Testis (tissue), 3 donors: ENCODE measurements around the gene TENM4. TPM values are rescaled to one million over a fixed set of nuclear protein-coding genes. Genes with fewer than 3 reads are reported as not detected.

Experiments
- DNase-seq: peaks from one replicate; pipeline ENCODE4 v3.0.0-alpha.2; 2019
- H3K27ac ChIP-seq, 2 donors: fragments of 200-600 bp; sonication (generic); one replicate each; pipeline ENCODE4 v1.5.1; 2019
- H3K27me3 ChIP-seq: fragments of 200-600 bp; sonication (generic); one replicate; pipeline ENCODE4 v1.5.1; 2019
- H3K36me3 ChIP-seq: fragments of 200-600 bp; sonication (generic); one replicate; pipeline ENCODE4 v1.5.1; 2017; ENCODE audit warnings: low read depth; ENCODE audit errors: missing control alignments
- H3K4me1 ChIP-seq: fragments of 200-600 bp; sonication (generic); one replicate; pipeline ENCODE4 v1.5.1; 2019
- H3K4me3 ChIP-seq, 2 donors: fragments of 200-600 bp; sonication (generic); one replicate each; pipeline ENCODE4 v1.5.1; 2017 to 2019
- H3K9me3 ChIP-seq: fragments of 200-600 bp; sonication (generic); one replicate; pipeline ENCODE4 v1.5.1; 2017
- POLR2A ChIP-seq: fragments of 450-650 bp; IDR thresholded peaks from one replicate; pipeline ENCODE4 v1.6.1; 2017; ENCODE audit warnings: antibody characterized with exemption, mild to moderate bottlenecking, moderate library complexity
- WGBS, 2 donors: methylation state at CpG; one replicate each; pipeline ENCODE4 v1.1.5; 2018; 5-methylcytosine and 5-hydroxymethylcytosine counted together
- intact Hi-C: fragments of 100-400 bp; cut with DNase I; formaldehyde crosslinking; loops from one replicate; pipeline ENCODE4 v1.15.1; 2023; ENCODE audit warnings: low total_unique reads
- polyA plus RNA-seq: library from polyadenylated mRNA; stranded (reverse); fragments of 350-450 nt; fragmentation: Illumina TruSeq; extraction: RNeasy Lipid Tissue Mini Kit (QIAGEN cat#74804); gene quantifications from one replicate; pipeline ENCODE4 v1.2.3, GENCODE V29; 2014; ENCODE audit warnings: low read depth, low replicate concordance; ENCODE audit not compliant: insufficient read depth
- total RNA-seq, 2 donors: library from RNA; depleted of rRNA; stranded (reverse); fragments of >200 nt; gene quantifications; one replicate each; pipeline ENCODE4 v1.2.3, GENCODE V29; 2016
- TF ChIP-seq, protein P1 (sequence below), 3 experiments: fragments of 450-650 bp in 2 of 3; fragments of 200-600 bp in 1 of 3; sonication (generic) in 1 of 3; IDR thresholded peaks; one replicate each; pipeline ENCODE4 v1.5.1; 2016 to 2019; ENCODE audit warnings: antibody characterized with exemption in 3 of 3, mild to moderate bottlenecking in 2 of 3, moderate library complexity in 1 of 3

Gene TENM4
- total and polyA plus RNA-seq, 3 donors from 2014 or later, result 10.6 to 17.9 (median 11.4) TPM

GRCh38 chr11:79179087-79179486, 261.7 kb downstream of the TENM4 start:
- intact Hi-C loops, result no loop called here
- TF ChIP-seq, protein P1, sequence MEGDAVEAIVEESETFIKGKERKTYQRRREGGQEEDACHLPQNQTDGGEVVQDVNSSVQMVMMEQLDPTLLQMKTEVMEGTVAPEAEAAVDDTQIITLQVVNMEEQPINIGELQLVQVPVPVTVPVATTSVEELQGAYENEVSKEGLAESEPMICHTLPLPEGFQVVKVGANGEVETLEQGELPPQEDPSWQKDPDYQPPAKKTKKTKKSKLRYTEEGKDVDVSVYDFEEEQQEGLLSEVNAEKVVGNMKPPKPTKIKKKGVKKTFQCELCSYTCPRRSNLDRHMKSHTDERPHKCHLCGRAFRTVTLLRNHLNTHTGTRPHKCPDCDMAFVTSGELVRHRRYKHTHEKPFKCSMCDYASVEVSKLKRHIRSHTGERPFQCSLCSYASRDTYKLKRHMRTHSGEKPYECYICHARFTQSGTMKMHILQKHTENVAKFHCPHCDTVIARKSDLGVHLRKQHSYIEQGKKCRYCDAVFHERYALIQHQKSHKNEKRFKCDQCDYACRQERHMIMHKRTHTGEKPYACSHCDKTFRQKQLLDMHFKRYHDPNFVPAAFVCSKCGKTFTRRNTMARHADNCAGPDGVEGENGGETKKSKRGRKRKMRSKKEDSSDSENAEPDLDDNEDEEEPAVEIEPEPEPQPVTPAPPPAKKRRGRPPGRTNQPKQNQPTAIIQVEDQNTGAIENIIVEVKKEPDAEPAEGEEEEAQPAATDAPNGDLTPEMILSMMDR (IDR thresholded peaks at IDR 0.05), result no peak
- no peak for TF ChIP-seq POLR2A
- Histone ChIP-seq H3K27ac (no peak overlapping the region), H3K27me3 (no peaks in the 10 kb centered on the region), H3K9me3 (no peaks in the 10 kb centered on the region), H3K36me3 (no peaks in the 10 kb centered on the region), H3K4me1 (peaks cover 5% of the 10 kb centered on the region), H3K4me3 (no peak overlapping the region)
- no peak for DNase-seq
- WGBS, 2 donors, result 63 to 69% methylated on average over 3 of the region's 3 CpGs

DNA sequence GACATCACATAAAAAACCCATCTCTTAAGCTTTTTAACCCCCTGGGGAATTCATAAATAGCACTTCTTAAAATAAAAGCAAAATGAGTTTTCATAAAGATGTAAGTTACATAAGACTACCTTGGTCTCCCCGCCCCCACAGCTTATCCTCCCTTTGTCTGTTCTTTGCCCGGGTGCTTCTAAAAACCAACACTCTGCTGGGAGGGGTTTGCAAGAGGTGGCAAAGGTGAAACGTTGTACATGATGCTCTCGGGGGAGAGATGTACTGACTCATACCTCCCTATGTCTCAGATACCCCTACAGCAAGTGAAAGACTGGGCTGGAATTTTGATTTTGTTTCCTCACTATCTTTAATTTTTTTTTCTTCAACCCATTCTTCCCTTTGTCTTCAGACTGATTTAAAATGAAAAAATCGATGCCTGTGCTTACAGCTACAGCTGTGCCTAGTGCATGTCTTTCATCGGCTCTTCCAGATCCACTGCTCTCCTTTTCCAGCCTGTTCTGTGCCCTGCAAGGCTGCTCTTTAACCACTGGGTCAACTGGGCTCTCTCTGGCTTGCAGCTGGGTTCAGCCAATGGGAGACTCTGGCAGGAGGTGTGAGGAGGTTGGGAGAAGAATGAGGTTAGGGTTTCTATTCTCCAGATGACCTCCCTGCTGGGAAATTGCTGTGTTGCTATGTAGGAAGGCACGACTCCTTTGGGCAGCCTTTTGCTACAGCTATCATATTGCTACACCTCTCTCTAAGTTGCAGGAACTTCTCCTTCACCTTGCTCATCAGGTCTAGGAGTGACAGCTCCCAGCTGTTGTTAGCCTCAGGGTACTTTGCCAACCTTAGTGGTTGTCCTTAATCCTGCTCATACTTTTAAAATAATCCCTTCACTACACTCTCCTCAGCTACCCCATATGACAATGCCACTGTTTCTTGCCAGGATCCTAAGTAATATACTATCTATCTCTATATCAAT, 266.5 kb downstream of the TENM4 start:
- 36 to 41% methylated on average over 7 of the region's 7 CpGs for WGBS, 2 donors
- Histone ChIP-seq H3K36me3 (no peaks in the 10 kb centered on the region), H3K27ac (no peak overlapping the region), H3K9me3 (no peaks in the 10 kb centered on the region), H3K4me3 (no peak overlapping the region), H3K4me1 (peaks cover 7% of the 10 kb centered on the region), H3K27me3 (no peaks in the 10 kb centered on the region)
- intact Hi-C loops, result no loop called here
- no peak for DNase-seq
- TF ChIP-seq, protein P1 (IDR thresholded peaks at IDR 0.05), result no peak
- no peak for TF ChIP-seq POLR2A

DNA sequence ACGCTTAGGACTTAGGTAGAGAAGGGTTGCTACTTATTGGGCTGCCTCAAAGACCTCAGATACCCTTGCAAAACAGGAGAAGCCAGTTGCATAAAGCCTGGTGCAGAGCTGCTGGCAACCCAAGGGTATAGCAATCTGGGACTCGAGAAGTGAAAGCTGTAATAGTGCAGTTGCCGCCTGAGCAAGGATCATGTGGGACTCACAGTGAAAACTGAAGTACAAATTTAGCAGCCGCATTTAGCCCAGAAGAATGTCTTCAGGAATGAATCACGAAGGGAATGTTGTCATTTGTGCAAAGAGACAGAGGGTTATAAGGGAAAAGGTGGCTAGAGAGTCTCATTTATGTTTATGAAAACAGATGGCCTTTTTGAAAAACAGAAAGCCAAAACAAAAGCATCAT, 267.2 kb downstream of the TENM4 start:
- Histone ChIP-seq H3K36me3 (no peaks in the 10 kb centered on the region), H3K4me1 (peaks cover 7% of the 10 kb centered on the region), H3K9me3 (no peaks in the 10 kb centered on the region), H3K27ac (peak overlapping the region in 1 of 2 donors; percentile 58), H3K27me3 (no peaks in the 10 kb centered on the region), H3K4me3 (no peak overlapping the region)
- DNase-seq, result peak; percentile 26
- 49 to 53% methylated on average over 5 of the region's 5 CpGs for WGBS, 2 donors
- intact Hi-C loops, result no loop called here
- TF ChIP-seq, protein P1 (IDR thresholded peaks at IDR 0.05), result no peak
- no peak for TF ChIP-seq POLR2A

DNA sequence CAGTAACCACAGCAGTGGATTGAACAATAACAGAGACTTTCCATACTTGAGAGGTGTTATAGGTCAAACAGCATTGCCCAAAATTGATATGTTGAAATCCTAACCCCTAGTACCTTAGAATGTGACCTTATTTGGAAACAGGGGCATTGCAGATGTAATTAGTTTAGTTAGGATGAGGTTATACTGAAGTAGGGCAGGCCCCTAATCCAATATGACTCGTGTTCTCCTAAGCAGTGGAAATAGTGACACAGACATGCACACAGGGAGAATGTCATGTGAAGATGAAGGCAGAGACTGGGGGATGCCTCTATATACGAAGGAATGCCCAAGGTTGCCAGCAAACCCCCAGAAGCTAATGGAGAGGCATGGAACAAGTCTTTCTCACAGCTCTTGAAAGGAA, 270.5 kb downstream of the TENM4 start:
- H3K9me3 ChIP-seq, result no peaks in the 10 kb centered on the region
- 81 to 86% methylated on average over 2 of the region's 2 CpGs for WGBS, 2 donors
- TF ChIP-seq POLR2A, result no peak
- no peak overlapping the region for H3K27ac ChIP-seq
- no peaks in the 10 kb centered on the region for H3K27me3 ChIP-seq
- intact Hi-C loops, result no loop called here
- no peaks in the 10 kb centered on the region for H3K36me3 ChIP-seq
- H3K4me1 ChIP-seq, result peaks cover 7% of the 10 kb centered on the region
- H3K4me3 ChIP-seq, result no peak overlapping the region
- DNase-seq, result no peak

DNA sequence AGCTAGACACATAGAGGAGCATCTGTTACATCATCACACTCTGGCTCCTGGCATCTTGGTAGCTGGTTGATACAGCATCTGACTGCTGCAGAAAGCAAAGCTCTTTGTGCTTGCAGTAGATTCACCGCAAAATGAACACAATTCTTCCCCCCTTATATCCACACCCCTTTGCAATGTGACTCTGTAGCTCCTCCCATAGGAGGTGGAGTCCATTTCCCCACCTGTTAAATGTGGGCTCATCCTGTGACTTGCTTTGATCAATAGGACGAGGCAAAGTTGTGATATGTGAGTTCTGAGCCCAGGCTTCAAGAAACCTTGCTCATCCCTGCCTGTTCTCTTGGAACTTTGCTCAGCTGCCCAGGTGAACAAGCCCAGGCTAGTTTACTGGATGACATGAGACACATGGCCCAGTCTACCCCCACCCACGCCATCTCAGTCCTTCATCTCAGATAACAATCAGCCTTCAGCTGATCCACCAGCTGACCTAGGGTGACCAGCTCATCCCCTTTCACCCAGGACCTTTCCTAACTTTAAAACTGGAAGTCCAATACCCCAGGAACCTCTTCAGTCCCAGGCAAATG, 272.2 kb downstream of the TENM4 start:
- Histone ChIP-seq H3K4me3 (no peak overlapping the region), H3K27ac (no peak overlapping the region), H3K9me3 (no peaks in the 10 kb centered on the region), H3K4me1 (no peaks in the 10 kb centered on the region), H3K27me3 (no peaks in the 10 kb centered on the region), H3K36me3 (no peaks in the 10 kb centered on the region)
- intact Hi-C loops, result no loop called here
- DNase-seq, result no peak
- 29 to 60% methylated on average over 3 of the region's 3 CpGs for WGBS, 2 donors
- no peak for TF ChIP-seq POLR2A
- TF ChIP-seq, protein P1 (IDR thresholded peaks at IDR 0.05), result no peak
